Measurements from ENCODE around the gene ATP1B3.
"Not testable (repeated sequence)": the region's sequence is repeated elsewhere in the genome, so short reads cannot be mapped to it uniquely, and the experiment has no call there.

Gene ATP1B3

GRCh38 chr3:141860766-141861513 is 15.5 kb upstream of the ATP1B3 start:
- DNase-seq, result no peak

- DNase-seq, result no peak
Observed at GRCh38 chr3:141862279-141862816, 14.1 kb upstream of the ATP1B3 start.

- no peak for DNase-seq
Observed at GRCh38 chr3:141863491-141863890, 13.0 kb upstream of the ATP1B3 start.

GRCh38 chr3:141864281-141864970 is 12.0 kb upstream of the ATP1B3 start:
- no peak for DNase-seq

GRCh38 chr3:141865101-141865500 is 11.3 kb upstream of the ATP1B3 start:
- no peak for DNase-seq

GRCh38 chr3:141870091-141870687 is 6.3 kb upstream of the ATP1B3 start:
- no peak for DNase-seq

GRCh38 chr3:141875374-141875892 is 1.0 kb upstream of the ATP1B3 start:
- peak; percentile 92 for DNase-seq

GRCh38 chr3:141875893-141876380 is 506 bp upstream of the ATP1B3 start:
- DNase-seq, result peak; percentile 83

- DNase-seq, result peak; percentile 75
Observed at GRCh38 chr3:141876891-141877621, 613 bp downstream of the ATP1B3 start.

GRCh38 chr3:141877911-141878310 is 1.5 kb downstream of the ATP1B3 start:
- no peak for DNase-seq

- no peak for DNase-seq
Observed at GRCh38 chr3:141878326-141878725, 1.9 kb downstream of the ATP1B3 start.

GRCh38 chr3:141878817-141879216 is 2.4 kb downstream of the ATP1B3 start:
- DNase-seq, result no peak

- DNase-seq, result no peak
Observed at GRCh38 chr3:141881702-141882101, 5.3 kb downstream of the ATP1B3 start.

- no peak for DNase-seq
Observed at GRCh38 chr3:141887051-141887450, 10.6 kb downstream of the ATP1B3 start.

- not testable (repeated sequence) for DNase-seq
Observed at GRCh38 chr3:141888548-141888947, 12.1 kb downstream of the ATP1B3 start.

GRCh38 chr3:141894524-141895176 is 18.2 kb downstream of the ATP1B3 start:
- DNase-seq, result no peak

- no peak for DNase-seq
Observed at GRCh38 chr3:141895731-141896130, 19.3 kb downstream of the ATP1B3 start.

GRCh38 chr3:141898908-141899307 is 22.5 kb downstream of the ATP1B3 start:
- DNase-seq, result no peak

GRCh38 chr3:141900343-141900742 is 23.9 kb downstream of the ATP1B3 start:
- no peak for DNase-seq

GRCh38 chr3:141901914-141902313 is 25.5 kb downstream of the ATP1B3 start:
- DNase-seq, result no peak

- no peak for DNase-seq
Observed at GRCh38 chr3:141904203-141904602, 27.8 kb downstream of the ATP1B3 start.

- DNase-seq, result no peak
Observed at GRCh38 chr3:141905129-141905528, 28.7 kb downstream of the ATP1B3 start.
